GM13977 (cell line): ENCODE data around the gene GLTPD2.
"Not testable (repeated sequence)": the region's sequence is repeated elsewhere in the genome, so short reads cannot be mapped to it uniquely, and the experiment has no call there.

Source experiments
- DNase-seq: peaks from one replicate; pipeline ENCODE4 v3.0.0; 2012; ENCODE audit warnings: low spot score
- CTCF ChIP-seq: IDR thresholded peaks from 2 replicates; pipeline ENCODE4 v1.5.1; 2012; ENCODE audit warnings: mild to moderate bottlenecking, control low read depth; ENCODE audit not compliant: insufficient read depth; ENCODE audit errors: extremely low read depth, missing control alignments
- in situ Hi-C: fragments of 300-500 bp; cut with MboI; formaldehyde crosslinking; loops from one replicate; pipeline ENCODE4 v1.12.0; 2022; ENCODE audit warnings: low sequenced_read_pairs, low pct_unique_long_range_greater_than_20kb, mixed read lengths, inconsistent platforms; ENCODE audit not compliant: unreplicated experiment

Gene GLTPD2

GRCh38 chr17:4827399-4827798 is 38.6 kb downstream of the GLTPD2 start:
- in situ Hi-C loops, result no loop called here
- no peak for DNase-seq
- no peak for TF ChIP-seq CTCF

GRCh38 chr17:4832829-4833177 is 44.0 kb downstream of the GLTPD2 start:
- DNase-seq, in situ Hi-C loops: not testable (repeated sequence)

- peak; percentile 100 for DNase-seq
- TF ChIP-seq CTCF, result no peak
- in situ Hi-C loops, result no loop called here
Measured at GRCh38 chr17:4833178-4833940, 44.6 kb downstream of the GLTPD2 start, which contains the start of gene MINK1. Gene MINK1, plus strand, starts transcription at chr17:4833340. Its CDS starts 244 bp downstream, at chr17:4833584.

- in situ Hi-C loops, result no loop called here
- no peak for TF ChIP-seq CTCF
- DNase-seq, result no peak
Measured at GRCh38 chr17:4833941-4834680, 45.3 kb downstream of the GLTPD2 start.

GRCh38 chr17:4834681-4835020 is 45.9 kb downstream of the GLTPD2 start:
- in situ Hi-C loops, result no loop called here
- TF ChIP-seq CTCF, result no peak
- DNase-seq, result no peak

- no peak for DNase-seq
- TF ChIP-seq CTCF, result no peak
Measured at GRCh38 chr17:4836221-4836620, 47.5 kb downstream of the GLTPD2 start.

More at GRCh38 chr17:4836221-4836620, 47.5 kb downstream of the GLTPD2 start:
- in situ Hi-C loops, result no loop called here
